H1 (cell line): ENCODE results near the gene PCDH9. TPM values are rescaled to one million over a fixed set of nuclear protein-coding genes. Genes with fewer than 3 reads are reported as not detected.

Experiments
- CTCF ChIA-PET: fragments of 300-600 bp; sonication (Branson Sonifier 250); formaldehyde crosslinking; loops from one replicate; lab custom pipeline; 2021; ENCODE audit not compliant: partially characterized antibody; lab: Charles Lee
- POLR2A ChIA-PET: fragments of 300-600 bp; sonication (Branson Sonifier 250); formaldehyde crosslinking; loops from one replicate; lab custom pipeline; 2021; ENCODE audit warnings: inconsistent platforms; ENCODE audit not compliant: partially characterized antibody; lab: Charles Lee
- DNase-seq, 2 experiments: peaks; one replicate each; pipeline versions ENCODE4 v3.0.0 to v3.0.0-alpha.2; 2010 to 2022; ENCODE audit warnings: low spot score in 2 of 2, low read depth in 1 of 2, mixed read lengths in 1 of 2
- FAIRE-seq: peaks from 2 replicates; lab custom pipeline; 2011; peaks lifted over from hg19 to GRCh38; lab: Jason Lieb, UNC
- H2AFZ ChIP-seq: 2 replicates; pipeline ENCODE4 v1.8.1; 2012; ENCODE audit warnings: low read length, inconsistent platforms
- H2AK5ac ChIP-seq: 2 replicates; pipeline ENCODE4 v1.6.1; 2013; ENCODE audit warnings: low read depth, low read length
- H2BK120ac ChIP-seq: replicated peaks from 2 replicates; pipeline ENCODE3; 2013; ENCODE audit warnings: low read depth, low read length, inconsistent platforms
- H2BK12ac ChIP-seq: 2 replicates; pipeline ENCODE4 v1.6.1; 2013; ENCODE audit warnings: low read depth, low read length
- H2BK15ac ChIP-seq: 2 replicates; pipeline ENCODE4 v1.6.1; 2013; ENCODE audit warnings: low read length
- H2BK20ac ChIP-seq: 2 replicates; pipeline ENCODE4 v1.6.1; 2013; ENCODE audit warnings: low read length
- H2BK5ac ChIP-seq: 2 replicates; pipeline ENCODE4 v1.6.1; 2013; ENCODE audit warnings: low read depth, low read length
- H3K14ac ChIP-seq: 2 replicates; pipeline ENCODE4 v1.6.1; 2013; ENCODE audit warnings: inconsistent platforms; ENCODE audit not compliant: insufficient read length
- H3K18ac ChIP-seq: 2 replicates; pipeline ENCODE4 v1.6.1; 2013; ENCODE audit warnings: low read length; ENCODE audit errors: extremely low read depth
- H3K23ac ChIP-seq: 2 replicates; pipeline ENCODE4 v1.6.1; 2013; ENCODE audit warnings: inconsistent platforms; ENCODE audit not compliant: insufficient read length
- H3K23me2 ChIP-seq: 2 replicates; pipeline ENCODE4 v1.6.1; 2013; ENCODE audit warnings: low read depth, low read length
- H3K27ac ChIP-seq: 2 replicates; pipeline ENCODE4 v1.6.1; 2011; ENCODE audit warnings: low read depth, low read length, inconsistent platforms
- H3K27me3 ChIP-seq, 4 experiments: replicated peaks in 1 of 4; 1 replicate in 1 of 4; 2 replicates in 3 of 4; pipeline versions ENCODE4 v1.6.1 to v1.8.1; 2011 to 2013; ENCODE audit warnings: low read length in 3 of 4, mild to moderate bottlenecking in 3 of 4, inconsistent platforms in 2 of 4, mixed read lengths in 2 of 4, moderate library complexity in 1 of 4; ENCODE audit not compliant: control insufficient read depth in 3 of 4, insufficient read depth in 3 of 4; ENCODE audit errors: extremely low read depth in 1 of 4
- H3K36me3 ChIP-seq, 4 experiments: 2 replicates each; pipeline versions ENCODE4 v1.6.1 to v1.8.1; 2011 to 2013; ENCODE audit warnings: mild to moderate bottlenecking in 4 of 4, low read length in 3 of 4, moderate library complexity in 2 of 4, control low read depth in 1 of 4, inconsistent platforms in 1 of 4; ENCODE audit not compliant: insufficient read depth in 4 of 4, control insufficient read depth in 2 of 4
- H3K4ac ChIP-seq: replicated peaks from 2 replicates; pipeline ENCODE3; 2013; ENCODE audit warnings: low read length, low read depth, mixed read lengths, inconsistent platforms; ENCODE audit not compliant: insufficient read length
- H3K4me1 ChIP-seq, 4 experiments: replicated peaks in 1 of 4; 1 replicate in 1 of 4; 2 replicates in 3 of 4; pipeline versions ENCODE4 v1.6.1 to v1.8.1; 2011 to 2013; ENCODE audit warnings: low read length in 3 of 4, inconsistent platforms in 2 of 4, mixed read lengths in 1 of 4; ENCODE audit not compliant: insufficient read depth in 4 of 4, control insufficient read depth in 3 of 4
- H3K4me2 ChIP-seq, 2 experiments: 2 replicates each; pipeline versions ENCODE4 v1.6.1 to v1.8.1; 2011 to 2013; ENCODE audit warnings: low read depth in 2 of 2, low read length in 2 of 2, control low read depth in 1 of 2, inconsistent platforms in 1 of 2, mild to moderate bottlenecking in 1 of 2; ENCODE audit not compliant: insufficient read depth in 1 of 2
- H3K4me3 ChIP-seq, 4 experiments: fragments of 200-600, 300-600 bp in 1 of 4; sonication (generic), shearing (Covaris generic), sonication (Bioruptor Twin) in 1 of 4; 2 replicates each; pipeline versions ENCODE4 v1.5.1 to v1.8.1; 2011 to 2016; ENCODE audit warnings: low read length in 4 of 4, low read depth in 3 of 4, control low read depth in 2 of 4, inconsistent platforms in 2 of 4, mild to moderate bottlenecking in 2 of 4, mixed read lengths in 1 of 4, moderate library complexity in 1 of 4; ENCODE audit not compliant: insufficient read depth in 2 of 4; ENCODE audit errors: extremely low read depth in 1 of 4
- H3K56ac ChIP-seq: replicated peaks from 2 replicates; pipeline ENCODE3; 2013; ENCODE audit warnings: low read depth, mild to moderate bottlenecking, mixed read lengths, low read length, inconsistent platforms; ENCODE audit not compliant: insufficient read length
- H3K79me1 ChIP-seq: 2 replicates; pipeline ENCODE4 v1.6.1; 2013; ENCODE audit warnings: low read depth, low read length, control low read depth
- H3K79me2 ChIP-seq, 2 experiments: 2 replicates each; pipeline versions ENCODE4 v1.6.1 to v1.8.1; 2012 to 2013; ENCODE audit warnings: low read length in 2 of 2, mild to moderate bottlenecking in 2 of 2, inconsistent platforms in 1 of 2; ENCODE audit not compliant: insufficient read depth in 2 of 2, control insufficient read depth in 1 of 2
- H3K9ac ChIP-seq, 4 experiments: replicated peaks in 1 of 4; 1 replicate in 1 of 4; 2 replicates in 3 of 4; pipeline versions ENCODE4 v1.6.1 to v1.8.1; 2011 to 2013; ENCODE audit warnings: low read depth in 3 of 4, low read length in 3 of 4, control low read depth in 2 of 4, mild to moderate bottlenecking in 2 of 4, moderate library complexity in 2 of 4, inconsistent platforms in 1 of 4; ENCODE audit errors: extremely low read depth in 1 of 4
- H3K9me3 ChIP-seq, 2 experiments: 2 replicates each; pipeline versions ENCODE4 v1.6.1 to v1.8.1; 2012 to 2013; ENCODE audit warnings: mild to moderate bottlenecking in 2 of 2, moderate library complexity in 2 of 2, control low read depth in 1 of 2, inconsistent platforms in 1 of 2, low read depth in 1 of 2, low read length in 1 of 2, mixed read lengths in 1 of 2; ENCODE audit not compliant: insufficient read depth in 2 of 2
- H4K20me1 ChIP-seq, 2 experiments: replicated peaks in 1 of 2; 2 replicates each; pipeline versions ENCODE3 to v1.8.1; 2011 to 2013; ENCODE audit warnings: inconsistent platforms in 2 of 2, low read length in 2 of 2, mild to moderate bottlenecking in 1 of 2; ENCODE audit not compliant: insufficient read depth in 2 of 2, control insufficient read depth in 1 of 2
- H4K5ac ChIP-seq: 2 replicates; pipeline ENCODE4 v1.6.1; 2013; ENCODE audit warnings: low read length, low read depth, mixed read lengths, inconsistent platforms; ENCODE audit not compliant: insufficient read length
- H4K8ac ChIP-seq: 2 replicates; pipeline ENCODE4 v1.8.0; 2013; ENCODE audit warnings: mild to moderate bottlenecking, moderate library complexity, low read length, inconsistent platforms; ENCODE audit not compliant: insufficient read depth; ENCODE audit errors: extremely low read depth
- H4K91ac ChIP-seq: replicated peaks from 2 replicates; pipeline ENCODE3; 2013; ENCODE audit warnings: low read length, mixed read lengths, inconsistent platforms; ENCODE audit not compliant: insufficient read length
- BACH1 ChIP-seq: IDR thresholded peaks from 2 replicates; pipeline ENCODE4 v1.6.1; 2012; ENCODE audit warnings: low read length, improper control_type of control experiment
- CTCF ChIP-seq, 3 experiments: IDR thresholded peaks; 1 replicate in 2 of 3; 2 replicates in 1 of 3; pipeline versions ENCODE4 v1.5.1 to v1.6.1; 2011; ENCODE audit warnings: low read length in 3 of 3, mild to moderate bottlenecking in 3 of 3, inconsistent platforms in 2 of 3, low read depth in 1 of 3, moderate library complexity in 1 of 3; ENCODE audit not compliant: insufficient read depth in 1 of 3; ENCODE audit errors: control extremely low read depth in 1 of 3
- HDAC2 ChIP-seq, 2 experiments: fragments of 300-600 bp in 1 of 2; sonication (generic) in 1 of 2; IDR thresholded peaks; 2 replicates each; pipeline ENCODE4 v1.6.1; 2011 to 2012; ENCODE audit warnings: low read depth in 2 of 2, low read length in 2 of 2, mild to moderate bottlenecking in 2 of 2, moderate library complexity in 2 of 2, borderline replicate concordance in 1 of 2, inconsistent platforms in 1 of 2
- HDAC6 ChIP-seq: IDR thresholded peaks from one replicate; pipeline ENCODE4 v1.7.1; 2012; ENCODE audit warnings: low read depth, mild to moderate bottlenecking, inconsistent platforms, low read length, moderate library complexity
- JUND ChIP-seq: IDR thresholded peaks from 2 replicates; pipeline ENCODE4 v1.6.1; 2011; ENCODE audit warnings: mild to moderate bottlenecking, improper control_type of control experiment, low read length
- KDM1A ChIP-seq: fragments of 200-600, 300-600 bp; sonication (generic); IDR thresholded peaks from 2 replicates; pipeline ENCODE4 v1.7.1; 2016; ENCODE audit warnings: mild to moderate bottlenecking, low read length, borderline replicate concordance
- KDM4A ChIP-seq: IDR thresholded peaks from one replicate; pipeline ENCODE4 v1.7.1; 2012; ENCODE audit warnings: low read depth, mild to moderate bottlenecking, moderate library complexity, low read length, inconsistent platforms; ENCODE audit not compliant: severe bottlenecking
- RNF2 ChIP-seq: fragments of 200-900, 300-1000 bp; sonication (generic); IDR thresholded peaks from 2 replicates; pipeline ENCODE4 v1.7.1; 2016; ENCODE audit warnings: borderline replicate concordance, low read depth, mild to moderate bottlenecking, antibody characterized with exemption, low read length; ENCODE audit not compliant: poor library complexity, severe bottlenecking; ENCODE audit errors: missing control alignments
- SAP30 ChIP-seq: fragments of 300-600 bp; sonication (generic); IDR thresholded peaks from 2 replicates; pipeline ENCODE4 v1.7.1; 2012; ENCODE audit warnings: low read length, moderate library complexity, mild to moderate bottlenecking, inconsistent platforms; ENCODE audit not compliant: insufficient read depth, insufficient replicate concordance
- SIX5 ChIP-seq: IDR thresholded peaks from 2 replicates; pipeline ENCODE4 v1.6.1; 2011; ENCODE audit warnings: mild to moderate bottlenecking, low read depth, low read length
- ZNF274 ChIP-seq: IDR thresholded peaks from 2 replicates; pipeline ENCODE4 v1.7.0; 2012; ENCODE audit warnings: low read length, borderline replicate concordance; ENCODE audit errors: extremely low read depth
- WGBS, 2 experiments: shearing (Covaris generic) in 1 of 2; methylation state at CpG; one replicate each; pipeline versions ENCODE4 v1.1.6 to v1.1.7; 2013 to 2015; ENCODE audit warnings: low lambda C conversion rate in 2 of 2, mixed read lengths in 2 of 2, inconsistent platforms in 1 of 2, low coverage in 1 of 2, missing lambda C conversion rate in 1 of 2; ENCODE audit not compliant: insufficient replicate concordance in 2 of 2, insufficient coverage in 1 of 2, insufficient read length in 1 of 2; ENCODE audit errors: extremely low coverage in 1 of 2, missing lambda C conversion rate in 1 of 2; 5-methylcytosine and 5-hydroxymethylcytosine counted together
- polyA plus RNA-seq, 7 experiments: library from polyadenylated mRNA; depleted of rRNA in 3 of 7; stranded (reverse) in 5 of 7; unstranded in 2 of 7; fragments of >200 nt in 5 of 7; fragments of 200-250 nt in 2 of 7; gene quantifications; 1 replicate in 5 of 7; 2 replicates in 1 of 7; 4 replicates in 1 of 7; pipeline versions ENCODE4 v1.2.1 to v1.2.3, GENCODE V29; 2011 to 2013; ENCODE audit warnings: missing spikeins in 2 of 7, mixed read lengths in 2 of 7
- total RNA-seq: library from RNA; stranded (reverse); fragmentation: NEBNext Ultra II Directional; extraction: Animal tissue kit (Norgen Biotek cat#: 25700); gene quantifications from 2 replicates; pipeline ENCODE4 v1.2.1, GENCODE V29; 2021

Gene PCDH9
- total and polyA plus RNA-seq, 2 of the 8 experiments (the other 6 are each of a cell fraction or from before 2014, with no cell fraction given), result 0.12 to 0.60 TPM

- Histone ChIP-seq H3K23ac (no peak overlapping the region), H3K79me1 (no peaks in the 10 kb centered on the region), H4K91ac (no peak overlapping the region), H2BK5ac (no peak overlapping the region), H3K23me2 (no peaks in the 10 kb centered on the region; the same call in 1 of the 2 replicates), H3K18ac (no peak overlapping the region), H2BK20ac (no peak overlapping the region), H3K27ac (no peak overlapping the region), H4K20me1 (no peaks in the 10 kb centered on the region), H2BK15ac (no peak overlapping the region), H2BK12ac (no peak overlapping the region), H3K56ac (no peak overlapping the region), H3K14ac (no peak overlapping the region), H3K9me3 (no peaks in the 10 kb centered on the region), H3K36me3 (no peaks in the 10 kb centered on the region), H3K27me3 (no peaks in the 10 kb centered on the region), H4K5ac (no peak overlapping the region), H4K8ac (no peak overlapping the region), H3K4ac (no peak overlapping the region), H3K9ac (no peak overlapping the region), H3K4me2 (no peak overlapping the region), H3K4me1 (no peaks in the 10 kb centered on the region), H3K79me2 (no peaks in the 10 kb centered on the region), H2BK120ac (no peak overlapping the region), H2AK5ac (no peak overlapping the region), H3K4me3 (no peak overlapping the region), H2AFZ (no peak overlapping the region)
- no peak for FAIRE-seq
- WGBS, 2 experiments, result 88% methylated on average over 4 of the region's 4 CpGs; no CpG with 5 or more reads in 1 of the 2 experiments
- POLR2A ChIA-PET, result no interaction called here
- DNase-seq, result no peak
- CTCF ChIA-PET, result interaction anchor here (0.7 kb wide), 1 partner anchor 791 kb away, joined by 4 read pairs; no protein-coding TSS in a partner anchor
- TF ChIP-seq CTCF (IDR thresholded peaks at IDR 0.05; ENCODE audit: control extremely low read depth in 1 of 3, insufficient read depth in 1 of 3, low read depth in 1 of 3, low read length in 3 of 3), result no peak
- TF ChIP-seq KDM1A, result no peak
- TF ChIP-seq BACH1, result no peak
- TF ChIP-seq HDAC6, result no peak
- no peak for TF ChIP-seq KDM4A
- no peak for TF ChIP-seq JUND
- no peak for TF ChIP-seq SIX5
- no peak for TF ChIP-seq ZNF274
- TF ChIP-seq RNF2, result no peak
- TF ChIP-seq HDAC2 (IDR thresholded peaks at IDR 0.05; ENCODE audit: borderline replicate concordance in 1 of 2, low read depth in 2 of 2, low read length in 2 of 2), result no peak
- no peak for TF ChIP-seq SAP30
These were observed 354.9 kb downstream of the PCDH9 start for GRCh38 chr13:66875264-66875663.
